ENCODE results near the gene LAMP1.

- TF ChIP-seq, protein P1, sequence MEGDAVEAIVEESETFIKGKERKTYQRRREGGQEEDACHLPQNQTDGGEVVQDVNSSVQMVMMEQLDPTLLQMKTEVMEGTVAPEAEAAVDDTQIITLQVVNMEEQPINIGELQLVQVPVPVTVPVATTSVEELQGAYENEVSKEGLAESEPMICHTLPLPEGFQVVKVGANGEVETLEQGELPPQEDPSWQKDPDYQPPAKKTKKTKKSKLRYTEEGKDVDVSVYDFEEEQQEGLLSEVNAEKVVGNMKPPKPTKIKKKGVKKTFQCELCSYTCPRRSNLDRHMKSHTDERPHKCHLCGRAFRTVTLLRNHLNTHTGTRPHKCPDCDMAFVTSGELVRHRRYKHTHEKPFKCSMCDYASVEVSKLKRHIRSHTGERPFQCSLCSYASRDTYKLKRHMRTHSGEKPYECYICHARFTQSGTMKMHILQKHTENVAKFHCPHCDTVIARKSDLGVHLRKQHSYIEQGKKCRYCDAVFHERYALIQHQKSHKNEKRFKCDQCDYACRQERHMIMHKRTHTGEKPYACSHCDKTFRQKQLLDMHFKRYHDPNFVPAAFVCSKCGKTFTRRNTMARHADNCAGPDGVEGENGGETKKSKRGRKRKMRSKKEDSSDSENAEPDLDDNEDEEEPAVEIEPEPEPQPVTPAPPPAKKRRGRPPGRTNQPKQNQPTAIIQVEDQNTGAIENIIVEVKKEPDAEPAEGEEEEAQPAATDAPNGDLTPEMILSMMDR (IDR thresholded peaks at IDR 0.05), result no peak
- no peak for TF ChIP-seq POLR2A (IDR thresholded peaks at IDR 0.05)
Measured at GRCh38 chr13:113369881-113370280, 72.8 kb downstream of the LAMP1 start.

All from ovary (tissue), 3 donors.